ENCODE measurements around the gene SUCNR1. TPM values are rescaled to one million over a fixed set of nuclear protein-coding genes. Genes with fewer than 3 reads are reported as not detected.
A peak's percentile ranks its signal among the peaks of the same experiment; 100 is the strongest.
"Not testable (repeated sequence)": the region's sequence is repeated elsewhere in the genome, so short reads cannot be mapped to it uniquely, and the experiment has no call there.

Gene SUCNR1
- total RNA-seq, 2 donors from 2014 or later = 0.86 to 1.1 TPM

DNA sequence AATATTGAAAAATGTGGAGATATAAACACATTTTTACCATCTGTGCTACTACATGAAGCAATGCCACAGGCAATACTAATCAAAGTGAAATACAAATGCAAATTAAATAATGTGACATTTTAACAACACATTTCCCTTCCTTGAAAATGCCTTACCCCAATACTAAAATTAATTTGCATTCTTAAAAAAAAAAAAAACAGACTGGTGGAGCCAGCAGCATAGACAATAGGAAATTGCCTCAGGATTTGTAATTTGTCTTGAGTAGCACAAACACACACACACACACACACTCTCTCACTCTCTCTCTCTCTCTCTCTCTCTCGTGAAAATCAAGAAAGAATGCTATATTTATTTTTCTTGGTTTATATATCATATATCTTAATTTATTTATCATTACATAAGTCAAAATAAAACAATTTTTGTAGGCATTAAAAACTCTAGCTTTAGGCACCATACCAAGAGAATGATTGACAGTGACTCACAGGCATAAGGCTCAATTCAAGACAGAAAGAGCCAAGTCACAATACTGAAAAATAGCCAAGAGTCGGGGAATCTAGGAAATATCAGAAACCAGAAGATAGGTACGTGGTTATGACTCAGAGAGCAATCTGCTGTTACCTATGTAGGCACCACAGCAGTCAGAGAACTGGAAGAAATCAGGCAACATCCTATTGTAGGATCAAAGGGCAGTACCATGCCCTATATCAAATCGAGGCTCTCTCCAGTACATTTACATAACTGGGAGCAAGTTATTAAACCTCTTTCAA is 23.0 kb downstream of the SUCNR1 start:
- intact Hi-C loops (cut with DNase I) = no loop called here
- DNase-seq (no peak), ATAC-seq (no peak)

DNA sequence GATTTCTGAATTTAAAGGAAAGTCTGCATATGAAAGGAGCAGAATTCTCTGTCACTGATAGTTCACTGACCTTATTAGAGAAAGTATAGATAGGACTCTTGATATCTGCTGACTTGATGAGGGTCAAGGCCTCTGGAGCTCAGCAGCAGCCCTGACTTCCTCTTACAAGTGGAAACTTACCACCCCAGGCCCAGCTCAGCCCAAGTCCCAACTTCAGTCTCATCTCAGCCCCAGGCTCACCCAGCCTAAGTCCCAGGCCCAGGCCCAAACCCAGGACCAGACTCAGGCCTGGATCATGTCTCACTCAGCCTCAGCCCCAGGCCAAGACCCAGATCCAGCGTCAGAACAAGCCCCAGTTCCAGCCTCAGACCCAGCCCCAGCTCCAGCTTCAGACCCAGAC is 24.7 kb downstream of the SUCNR1 start:
- intact Hi-C loops (cut with DNase I); DNase-seq; ATAC-seq: not testable (repeated sequence)

DNA sequence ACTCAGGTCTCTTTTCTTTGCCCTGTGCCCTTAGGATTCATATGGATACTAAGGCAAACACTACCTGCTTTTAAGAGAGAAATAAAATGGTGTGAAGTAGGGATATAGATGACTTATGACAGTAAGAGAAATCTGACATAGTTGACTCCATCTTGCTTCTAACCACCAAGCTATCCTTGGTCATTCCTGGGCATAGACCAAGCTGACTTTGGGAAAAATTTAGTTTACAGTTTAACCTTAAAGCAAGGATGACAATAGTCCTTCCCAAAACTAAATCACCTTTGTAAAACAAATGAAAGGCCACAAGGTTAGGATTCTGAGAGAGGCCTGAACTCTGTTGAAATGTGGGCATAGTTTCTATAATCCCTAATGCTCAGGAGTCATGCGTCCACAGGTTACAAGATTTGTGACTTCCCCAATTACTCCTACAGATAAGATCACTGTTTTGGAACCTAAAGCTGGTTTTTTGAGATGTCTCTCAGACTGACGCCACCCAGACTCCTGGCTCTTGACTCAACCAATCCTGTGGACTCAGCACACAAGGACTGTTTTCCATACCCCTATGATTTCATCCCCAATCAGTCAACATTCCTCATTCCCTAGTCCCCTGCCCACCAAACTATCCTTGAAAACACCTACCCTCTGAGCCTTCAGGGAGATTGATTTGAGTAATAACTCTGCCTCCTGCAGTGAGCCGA is 25.3 kb downstream of the SUCNR1 start:
- intact Hi-C loops (cut with DNase I); ATAC-seq; DNase-seq: not testable (repeated sequence)

DNA sequence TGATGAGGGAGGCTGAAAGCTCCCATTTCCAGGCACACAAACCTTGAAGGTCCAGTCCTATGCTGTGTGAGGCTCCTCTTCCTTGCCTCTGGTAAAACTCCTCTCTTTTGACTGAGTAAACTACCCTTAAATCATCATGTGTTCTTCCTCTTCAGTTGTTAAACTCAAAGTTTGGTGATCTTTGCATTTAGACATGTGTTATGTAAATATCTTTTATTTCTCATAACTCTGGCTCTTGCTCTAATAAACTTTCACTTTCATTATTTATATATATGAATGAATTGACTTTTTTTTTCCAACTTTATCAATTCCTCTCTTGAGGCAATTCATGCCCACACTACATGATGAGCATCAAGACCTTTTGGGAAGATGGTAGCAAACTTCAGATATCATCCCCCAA is 26.6 kb downstream of the SUCNR1 start:
- DNase-seq (no peak), ATAC-seq (no peak)
- intact Hi-C loops (cut with DNase I) = no loop called here

DNA sequence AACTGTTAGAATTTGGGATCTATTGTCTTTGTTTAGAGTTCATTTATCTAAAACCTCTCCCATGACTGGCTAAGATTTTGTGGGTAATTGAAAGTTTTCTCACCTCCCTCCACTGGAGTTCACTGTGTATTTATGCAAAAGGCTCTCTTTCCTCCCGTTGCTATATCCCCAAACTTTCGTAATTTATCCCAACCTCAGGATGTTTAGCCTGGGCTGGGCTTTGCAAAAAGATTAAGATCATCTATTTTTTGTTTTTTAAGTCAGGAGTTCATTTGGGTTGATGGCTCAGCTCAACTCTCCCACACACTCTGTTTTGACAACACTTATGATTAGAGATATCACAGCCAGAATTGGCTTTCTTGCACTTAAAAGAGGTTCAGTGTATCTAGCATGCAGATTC is 27.0 kb downstream of the SUCNR1 start:
- intact Hi-C loops (cut with DNase I) = no loop called here
- ATAC-seq = peak in 1 of 2 donors; percentile 13
- DNase-seq = no peak

DNA sequence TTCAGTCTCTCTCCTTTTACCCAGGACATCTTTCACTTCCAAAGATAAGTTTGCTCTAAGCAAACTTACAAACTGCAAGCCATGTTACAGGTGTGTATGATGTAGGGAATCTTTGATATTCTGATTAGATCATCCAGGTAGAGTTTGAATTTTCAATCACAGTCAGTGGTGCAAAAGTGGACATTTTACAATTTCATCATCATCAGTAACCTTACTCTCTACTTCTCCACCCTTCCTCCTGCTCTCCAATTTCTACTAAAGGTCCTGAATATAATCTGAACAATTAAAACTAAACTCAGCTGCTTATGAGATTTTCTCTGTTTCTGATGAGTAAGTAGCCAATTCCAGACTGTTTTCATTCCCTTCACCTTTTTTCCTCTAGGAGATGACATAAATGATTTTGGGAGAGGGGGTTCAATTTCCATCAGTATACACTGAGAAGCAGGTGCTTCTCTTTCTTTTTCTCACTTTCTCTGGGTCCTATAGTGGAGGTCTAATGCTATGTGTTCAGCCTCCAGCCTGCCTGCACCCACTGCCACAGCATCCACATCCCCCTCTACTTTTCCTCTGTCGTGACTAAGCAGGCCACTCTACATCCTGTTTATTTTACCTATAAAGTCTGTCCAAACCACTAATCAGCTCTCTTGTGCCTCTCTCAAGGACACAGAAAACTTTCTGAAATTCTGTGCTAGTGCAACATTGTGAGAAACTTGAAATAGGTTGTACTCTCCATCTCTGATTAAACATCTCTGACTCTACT is 27.6 kb downstream of the SUCNR1 start:
- intact Hi-C loops (cut with DNase I) = no loop called here
- ATAC-seq (peak in 1 of 2 donors; percentile 14), DNase-seq (no peak)

DNA sequence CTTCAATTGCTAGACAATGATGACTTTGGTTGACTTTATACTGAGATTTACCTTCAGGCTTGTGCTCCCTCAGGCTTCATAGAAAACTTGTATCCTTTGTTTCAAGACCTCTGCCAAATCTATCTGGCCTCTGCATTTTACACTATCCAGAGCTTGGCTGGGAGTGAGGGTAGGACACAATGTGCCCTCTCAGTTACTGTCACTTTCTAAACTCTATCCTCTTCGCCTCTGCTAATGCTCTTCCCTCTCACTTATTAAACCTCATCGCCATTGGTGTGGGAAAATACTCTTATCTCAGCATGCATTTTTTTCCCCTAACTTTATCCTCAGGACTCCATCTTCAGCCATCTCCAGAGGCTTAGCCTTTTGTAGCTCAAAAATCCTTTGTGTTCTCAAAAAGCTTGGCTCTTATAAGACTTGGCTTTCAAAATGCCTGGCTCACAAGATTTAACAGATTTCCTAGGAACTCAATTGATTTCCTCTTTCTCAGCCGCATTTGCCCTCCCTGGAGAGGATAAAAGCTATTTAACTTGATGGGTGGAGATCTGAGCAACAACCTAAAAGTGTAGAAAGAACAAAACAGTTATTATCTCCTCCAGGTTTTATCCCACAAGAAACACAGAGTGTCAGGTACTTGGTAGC is 28.3 kb downstream of the SUCNR1 start:
- no peak for DNase-seq
- ATAC-seq = peak; percentile 81 to 86
- intact Hi-C loops (cut with DNase I) = no loop called here

DNA sequence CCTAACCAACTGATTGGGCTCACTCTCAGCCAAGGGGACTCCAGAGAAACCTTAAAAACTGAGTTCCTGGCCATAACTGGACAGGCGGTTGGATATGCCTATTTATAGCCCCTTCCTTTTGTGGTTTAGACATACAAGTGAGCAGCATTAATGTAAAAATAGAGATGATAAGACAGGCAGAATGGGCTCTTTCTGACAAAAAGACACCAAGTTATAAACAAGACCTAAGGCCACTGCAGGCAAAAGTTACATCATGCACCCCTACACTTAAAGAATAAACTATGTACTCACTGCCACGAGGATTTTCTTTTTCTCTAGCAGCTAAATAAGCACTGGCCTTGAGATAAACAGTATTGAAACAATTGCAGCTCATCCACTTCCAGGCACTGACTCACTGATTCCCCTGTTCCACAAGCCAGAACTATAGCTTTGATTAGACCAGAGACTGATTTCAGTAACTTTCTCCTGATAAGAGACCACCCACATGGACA is 30.1 kb downstream of the SUCNR1 start:
- intact Hi-C loops (cut with DNase I) = no loop called here
- ATAC-seq = peak; percentile 39 to 65
- no peak for DNase-seq

DNA sequence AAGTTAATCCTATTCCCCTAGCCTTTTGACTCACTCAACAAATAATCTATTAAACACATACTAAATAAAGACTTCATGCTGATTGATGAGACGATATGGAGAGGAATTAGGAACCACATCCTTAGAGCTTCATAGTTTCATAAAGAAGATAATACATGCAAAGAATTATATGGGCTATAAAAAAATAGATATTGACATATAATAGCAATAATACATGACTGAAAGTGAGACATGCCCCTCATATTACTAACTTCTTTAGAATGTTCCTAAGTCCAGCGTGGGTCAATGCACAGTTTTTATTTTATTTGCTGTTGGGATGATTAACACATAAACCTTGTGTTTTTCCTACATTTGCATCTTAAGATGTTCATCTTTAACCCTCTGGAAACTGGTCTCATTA is 32.2 kb downstream of the SUCNR1 start:
- intact Hi-C loops (cut with DNase I) = no loop called here
- no peak for ATAC-seq
- DNase-seq = no peak

DNA sequence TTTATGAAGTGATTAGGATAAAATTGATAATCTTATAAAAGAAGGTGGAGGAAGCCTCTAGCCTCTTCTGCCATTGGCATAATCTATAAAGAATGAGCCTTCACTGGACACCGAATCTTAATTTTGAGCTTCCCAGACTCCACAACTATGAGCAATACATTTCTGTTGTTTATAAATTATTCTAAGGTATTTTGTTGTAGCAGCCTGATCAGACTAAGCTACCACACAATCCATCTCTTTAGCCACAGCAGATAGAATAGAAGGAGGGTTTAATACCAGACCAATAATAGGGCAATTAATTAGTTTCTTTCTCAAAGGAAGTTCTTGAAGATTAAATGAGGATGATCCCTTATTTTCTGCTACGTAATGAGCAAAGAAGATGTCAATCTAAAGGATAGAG is 33.3 kb downstream of the SUCNR1 start:
- DNase-seq = no peak
- no peak for ATAC-seq
- intact Hi-C loops (cut with DNase I) = no loop called here

DNA sequence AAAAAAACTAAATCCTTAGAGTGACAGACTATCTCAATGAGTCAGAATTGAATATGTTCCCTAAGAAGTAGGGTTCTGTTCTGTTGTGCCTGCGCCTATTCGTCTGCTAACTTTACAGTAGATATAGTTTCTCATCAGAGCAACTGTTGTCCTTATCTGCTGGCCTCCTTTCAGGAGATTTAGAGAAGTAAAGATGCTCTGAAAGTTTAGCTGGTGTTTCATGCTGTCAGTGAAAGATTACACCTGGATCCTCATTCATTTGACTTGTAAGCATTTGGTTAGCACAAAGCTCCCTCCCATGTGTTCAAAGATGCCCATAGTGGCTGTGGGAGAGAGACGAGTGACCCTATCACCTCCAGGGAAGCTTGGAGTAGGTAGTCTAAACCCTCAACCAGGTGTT is 35.0 kb downstream of the SUCNR1 start:
- DNase-seq (no peak), ATAC-seq (no peak)
- intact Hi-C loops (cut with DNase I) = no loop called here

DNA sequence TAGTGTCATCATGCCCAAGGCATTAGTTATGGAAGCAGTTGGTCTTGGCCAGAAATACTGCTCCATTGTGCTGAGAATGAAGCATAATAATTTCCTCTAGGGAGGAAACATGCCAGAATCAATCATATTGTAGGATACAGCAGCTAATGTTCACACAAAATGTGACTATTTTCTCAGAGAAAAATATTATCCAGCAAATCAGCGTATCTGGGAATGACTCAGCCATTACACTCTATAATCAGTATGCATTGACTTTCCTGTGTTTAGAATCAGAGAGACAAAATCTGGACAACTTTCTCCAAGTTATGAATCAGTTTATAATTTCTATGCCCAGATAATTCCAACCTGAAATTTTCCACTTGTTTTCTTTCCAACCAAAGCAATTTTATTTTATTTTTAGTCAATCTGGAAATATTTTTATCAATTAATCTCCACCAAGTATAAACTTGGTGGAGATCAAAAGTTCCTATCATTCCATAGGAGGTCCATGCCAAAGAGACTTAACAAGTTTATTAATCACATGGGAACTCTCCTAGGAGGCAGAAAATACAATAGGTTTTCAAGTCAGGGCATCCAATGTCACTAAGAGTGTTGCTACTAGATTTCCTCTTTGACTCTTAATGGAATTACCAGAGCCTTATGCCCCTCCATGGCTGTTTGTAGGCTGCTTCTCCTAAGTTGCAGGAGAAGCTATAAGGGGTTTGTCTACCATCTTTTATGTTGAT is 36.4 kb downstream of the SUCNR1 start:
- DNase-seq (no peak), ATAC-seq (no peak)
- intact Hi-C loops (cut with DNase I) = no loop called here

DNA sequence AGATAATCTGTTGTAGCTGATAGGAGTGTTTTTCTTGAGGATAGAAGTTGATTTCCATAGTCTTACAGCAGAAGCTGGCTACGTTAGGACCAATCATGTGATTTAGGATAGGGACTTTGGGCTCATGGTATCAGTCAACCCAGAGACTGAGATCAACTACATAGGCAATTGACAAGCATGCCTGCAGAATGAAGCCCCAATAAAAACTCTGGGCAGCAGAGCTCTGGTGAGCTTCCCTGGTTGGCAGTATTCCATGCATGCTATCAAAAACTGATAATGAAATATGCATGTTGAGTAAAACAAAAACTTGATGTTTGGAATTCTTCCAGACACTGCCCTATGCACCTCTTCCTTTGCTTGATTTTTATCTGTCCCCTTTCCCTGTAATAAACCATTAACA is 38.0 kb downstream of the SUCNR1 start:
- no peak for DNase-seq
- intact Hi-C loops (cut with DNase I) = no loop called here
- ATAC-seq = no peak

DNA sequence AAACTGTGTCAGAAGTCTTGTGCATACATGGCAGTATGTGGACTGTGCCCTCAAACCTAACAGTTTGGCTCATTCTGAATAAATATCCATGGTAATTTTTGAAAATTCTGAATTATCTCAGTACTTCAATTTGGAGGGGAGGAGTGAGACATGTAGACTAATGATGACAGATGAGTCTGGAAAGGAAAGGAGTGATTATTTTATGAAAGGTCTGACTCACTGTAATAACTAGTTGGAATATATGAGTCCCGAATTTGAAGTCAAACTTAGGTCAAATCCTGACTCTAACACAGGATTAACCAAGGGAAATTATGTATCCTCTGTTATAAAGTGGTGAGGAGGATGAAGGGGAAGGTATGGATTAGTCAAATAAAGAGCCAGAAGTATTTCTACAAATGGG is 38.6 kb downstream of the SUCNR1 start:
- DNase-seq (no peak), ATAC-seq (peak in 1 of 2 donors; percentile 79)
- intact Hi-C loops (cut with DNase I) = no loop called here

DNA sequence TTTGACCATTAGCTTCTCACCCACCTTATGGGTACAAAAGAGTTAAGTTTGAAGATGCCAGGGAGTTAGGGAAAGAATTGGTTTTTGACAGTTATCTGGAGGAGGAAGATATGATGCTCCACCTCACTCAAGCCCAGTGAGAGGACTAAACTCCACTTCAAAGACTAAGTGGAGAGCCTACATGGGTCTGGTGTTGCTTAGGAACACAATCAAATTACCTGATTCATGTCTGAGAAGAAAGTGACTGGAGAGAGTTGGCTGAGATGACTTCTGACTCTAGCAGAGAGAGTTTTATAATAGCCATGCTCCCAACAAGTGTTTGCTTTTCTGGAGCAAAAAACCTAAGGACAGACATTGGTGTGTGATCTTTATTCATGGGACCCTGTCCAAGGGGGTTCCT is 43.3 kb downstream of the SUCNR1 start:
- intact Hi-C loops (cut with DNase I) = loop anchor here (5.0 kb wide), 2 partner anchors 479 to 689 kb away; no protein-coding TSS in a partner anchor
- ATAC-seq = no peak
- DNase-seq = no peak

DNA sequence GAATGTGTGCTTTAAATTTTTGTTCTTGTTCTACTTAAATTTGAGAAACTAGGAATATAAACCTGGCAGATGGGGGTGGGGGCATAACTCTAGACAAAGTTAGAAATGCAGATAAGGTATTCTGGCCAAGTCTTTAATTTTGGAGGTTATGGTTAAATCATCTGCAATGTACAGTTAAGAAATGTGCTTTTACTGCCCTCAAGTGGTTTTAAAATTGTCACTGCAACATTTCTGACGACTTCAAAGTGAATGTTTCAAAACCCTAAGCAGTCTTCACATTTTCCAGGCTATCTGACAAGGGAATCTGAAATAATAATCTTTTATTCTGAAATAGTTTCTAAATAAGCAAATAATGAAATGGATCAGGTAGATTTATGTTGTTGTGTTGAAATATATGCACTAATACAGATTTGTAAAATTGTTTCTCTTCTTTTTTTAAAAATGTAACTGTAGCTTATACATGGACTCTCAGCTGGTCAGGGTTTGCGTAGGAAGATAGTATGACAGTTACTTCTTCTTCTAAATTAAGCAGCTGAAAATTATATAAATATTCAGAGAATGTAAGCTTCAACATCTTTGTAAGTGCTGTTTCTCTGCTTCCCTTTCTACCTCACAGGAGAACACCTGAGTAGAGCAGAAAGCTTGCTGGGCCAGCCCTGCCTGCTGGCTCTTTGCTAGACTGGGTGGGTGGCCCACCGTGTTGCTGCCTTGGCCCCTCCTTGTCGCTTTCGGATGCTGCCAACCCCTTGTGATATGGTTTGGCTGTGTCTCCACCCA is 45.0 kb downstream of the SUCNR1 start:
- DNase-seq (no peak), ATAC-seq (peak; percentile 64 to 71)
- intact Hi-C loops (cut with DNase I) = loop anchor here (2.0 to 5.0 kb wide), 3 partner anchors 480 to 691 kb away; no protein-coding TSS in a partner anchor

DNA sequence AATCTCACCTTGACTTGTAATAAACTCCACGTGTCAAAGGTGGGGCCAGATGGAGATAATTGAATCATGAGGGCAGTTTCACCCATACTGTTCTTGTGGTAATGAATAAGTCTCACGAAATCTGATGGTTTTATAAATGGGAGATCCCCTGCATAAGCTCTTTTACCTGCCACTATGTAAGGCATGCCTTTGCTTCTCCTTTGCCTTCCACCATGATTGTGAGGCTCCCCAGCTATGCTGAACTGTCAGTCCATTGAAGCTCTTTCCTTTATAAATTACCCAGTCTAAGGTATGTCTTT is 45.5 kb downstream of the SUCNR1 start:
- intact Hi-C loops (cut with DNase I) = loop anchor here (2.0 to 5.0 kb wide), 3 partner anchors 480 to 692 kb away; no protein-coding TSS in a partner anchor
- ATAC-seq (no peak), DNase-seq (no peak)

DNA sequence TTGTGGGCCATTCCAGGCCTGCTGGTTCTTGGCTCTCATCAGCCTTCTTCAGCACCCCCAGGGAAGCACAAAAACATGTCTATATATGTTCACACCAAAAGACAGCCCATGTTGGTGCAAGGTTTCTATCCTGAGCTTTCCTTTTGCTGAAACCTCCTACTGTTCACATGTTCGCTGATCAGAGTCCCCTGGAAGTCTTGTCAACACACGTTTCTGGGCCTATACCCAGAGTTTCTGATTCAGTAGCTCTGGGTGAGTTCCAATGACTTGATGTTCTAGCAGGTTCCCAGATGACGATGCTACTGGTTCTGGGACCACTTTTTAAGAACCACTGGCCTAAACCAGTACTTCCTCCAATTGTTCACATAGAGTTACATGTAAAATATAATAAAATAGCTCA is 46.0 kb downstream of the SUCNR1 start:
- ATAC-seq (no peak), DNase-seq (no peak)
- intact Hi-C loops (cut with DNase I) = loop anchor here (2.0 to 5.0 kb wide), 3 partner anchors 481 to 692 kb away; no protein-coding TSS in a partner anchor
